HEK293T (cell line): ENCODE data around the gene NADSYN1.

Experiments
- CTCF ChIA-PET: fragments of 350-600 bp; formaldehyde crosslinking; extraction: SDS; loops from one replicate; lab custom pipeline; 2021; ENCODE audit warnings: antibody characterized with exemption, inconsistent platforms; lab: Yijun Ruan, JAX
- POLR2A ChIA-PET: fragments of 350-600 bp; formaldehyde crosslinking; extraction: SDS; loops from one replicate; lab custom pipeline; 2020; ENCODE audit warnings: antibody characterized with exemption, inconsistent platforms; lab: Yijun Ruan, JAX
- DNase-seq: peaks from one replicate; pipeline ENCODE4 v3.0.0; 2012; ENCODE audit warnings: mixed read lengths; ENCODE audit errors: extremely low spot score
- ARNT ChIP-seq: fragments of 450-650 bp; IDR thresholded peaks from 2 replicates; pipeline ENCODE4 v1.6.1; 2017; ENCODE audit warnings: mild to moderate bottlenecking
- BHLHE40 ChIP-seq: fragments of 450-650 bp; IDR thresholded peaks from 2 replicates; pipeline ENCODE4 v1.6.1; 2016; ENCODE audit warnings: mild to moderate bottlenecking, moderate library complexity, borderline replicate concordance
- CTBP1 ChIP-seq: fragments of 450-650 bp; IDR thresholded peaks from 2 replicates; pipeline ENCODE4 v1.6.1; 2016; ENCODE audit warnings: borderline replicate concordance
- ELF4 ChIP-seq: fragments of 450-650 bp; IDR thresholded peaks from 2 replicates; pipeline ENCODE4 v1.6.1; 2017; ENCODE audit warnings: antibody characterized with exemption
- FOXA1 ChIP-seq: fragments of 450-650 bp; IDR thresholded peaks from 2 replicates; pipeline ENCODE4 v1.6.1; 2016; ENCODE audit warnings: mild to moderate bottlenecking
- FOXK2 ChIP-seq: fragments of 450-650 bp; IDR thresholded peaks from 2 replicates; pipeline ENCODE4 v1.6.1; 2016; ENCODE audit warnings: mild to moderate bottlenecking
- FOXM1 ChIP-seq: fragments of 450-650 bp; IDR thresholded peaks from 2 replicates; pipeline ENCODE4 v1.6.1; 2017; ENCODE audit warnings: mild to moderate bottlenecking, borderline replicate concordance
- HDGF ChIP-seq: fragments of 450-650 bp; IDR thresholded peaks from 2 replicates; pipeline ENCODE4 v1.6.1; 2017; ENCODE audit warnings: antibody characterized with exemption, borderline replicate concordance
- L3MBTL2 ChIP-seq: fragments of 450-650 bp; conservative IDR thresholded peaks from 2 replicates; pipeline ENCODE4 v1.6.1; 2016; ENCODE audit warnings: mild to moderate bottlenecking
- LEF1 ChIP-seq: fragments of 450-650 bp; IDR thresholded peaks from 2 replicates; pipeline ENCODE4 v1.6.1; 2017; ENCODE audit warnings: mild to moderate bottlenecking, borderline replicate concordance
- NFRKB ChIP-seq: fragments of 450-650 bp; IDR thresholded peaks from 2 replicates; pipeline ENCODE4 v1.6.1; 2016; ENCODE audit warnings: mild to moderate bottlenecking, moderate library complexity
- SP1 ChIP-seq: fragments of 450-650 bp; IDR thresholded peaks from 2 replicates; pipeline ENCODE4 v1.6.1; 2017
- SUZ12 ChIP-seq: fragments of 450-650 bp; IDR thresholded peaks from 2 replicates; pipeline ENCODE4 v1.6.1; 2016; ENCODE audit warnings: mild to moderate bottlenecking
- TARDBP ChIP-seq: fragments of 450-650 bp; IDR thresholded peaks from 2 replicates; pipeline ENCODE4 v1.6.1; 2016
- ZNF384 ChIP-seq: fragments of 450-650 bp; IDR thresholded peaks from 2 replicates; pipeline ENCODE4 v1.6.1; 2016
- TF ChIP-seq, protein P1 (sequence below): fragments of 450-650 bp; IDR thresholded peaks from 2 replicates; pipeline ENCODE4 v1.6.1; 2016

The NADSYN1 gene

DNA sequence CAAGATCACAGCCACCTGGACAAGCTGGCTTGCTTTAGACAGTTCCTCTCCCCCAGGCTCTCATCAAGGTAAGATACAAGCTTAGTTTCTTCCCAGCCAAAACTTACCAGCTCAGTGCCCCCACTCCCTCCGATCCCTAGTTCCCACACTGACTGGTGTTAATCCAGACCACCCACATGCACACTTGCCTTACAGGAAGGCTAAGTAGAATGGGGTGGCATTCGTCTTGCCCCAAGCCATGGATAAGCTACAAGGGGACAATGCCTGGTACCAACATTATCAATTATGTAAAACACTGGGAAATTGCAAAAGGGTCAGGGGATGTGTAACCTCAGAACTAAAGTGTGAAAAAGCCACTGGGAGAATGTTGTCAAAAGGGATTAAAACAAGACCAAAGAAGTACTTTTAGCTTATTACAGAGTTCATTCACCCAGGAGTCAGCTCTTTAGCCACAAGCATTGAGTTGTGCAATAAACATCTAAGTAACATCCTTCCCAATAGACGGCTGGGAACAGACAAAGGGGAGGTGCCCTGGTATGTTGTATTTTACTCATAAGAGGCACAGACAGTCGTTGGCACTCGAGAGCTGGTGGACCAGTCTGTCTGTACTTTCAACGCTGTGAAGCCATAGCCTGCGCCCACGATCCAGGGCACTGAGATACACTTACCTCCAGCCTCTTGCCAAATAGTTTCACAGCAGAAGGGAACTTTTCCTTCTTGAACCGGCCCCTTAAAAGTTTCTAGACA is 5.9 kb upstream of the NADSYN1 start:
- TF ChIP-seq BHLHE40 = no peak
- TF ChIP-seq ZNF384 = no peak
- no peak for TF ChIP-seq SP1
- TF ChIP-seq ARNT = no peak
- TF ChIP-seq CTBP1 = no peak
- TF ChIP-seq HDGF = no peak
- TF ChIP-seq TARDBP = no peak
- no peak for TF ChIP-seq L3MBTL2
- no peak for TF ChIP-seq FOXM1
- TF ChIP-seq SUZ12 = no peak
- TF ChIP-seq ELF4 = no peak
- no peak for TF ChIP-seq FOXK2
- ChIA-PET POLR2A (interaction anchor here (1.5 kb wide), 1 partner anchor 14 kb away, joined by 7 read pairs; no protein-coding TSS in a partner anchor), CTCF (no interaction called here)
- DNase-seq = no peak

DNA sequence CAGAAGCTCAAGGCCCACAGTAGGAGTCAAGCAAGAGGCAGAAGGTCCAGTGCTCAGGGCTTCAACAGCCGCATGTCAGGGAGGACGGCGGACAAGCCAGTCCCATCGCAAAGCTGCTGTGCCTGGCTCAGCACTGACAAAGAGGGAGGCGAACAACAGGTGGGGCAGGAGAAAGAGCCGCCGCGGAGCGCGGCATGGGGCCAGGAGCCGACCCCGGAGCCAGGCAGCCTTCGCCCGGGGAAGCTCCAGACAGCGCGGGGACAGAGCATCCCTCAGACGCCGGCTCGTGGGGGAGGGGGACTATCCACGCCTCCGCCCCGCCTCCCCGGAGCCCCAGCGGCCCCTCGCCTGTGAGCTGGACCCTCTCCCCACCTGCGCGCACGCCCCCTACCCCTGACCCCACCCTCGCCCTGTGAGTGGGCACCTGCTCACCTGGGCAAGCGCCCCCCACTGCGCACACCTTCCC is 5.2 kb upstream of the NADSYN1 start:
- ChIA-PET CTCF (interaction anchor here (0.5 kb wide), 1 partner anchor 366 kb away, joined by 3 read pairs; no protein-coding TSS in a partner anchor), POLR2A (interaction anchor here (1.5 kb wide), 1 partner anchor 14 kb away, joined by 7 read pairs; no protein-coding TSS in a partner anchor)
- TF ChIP-seq CTBP1 = peak; percentile 80
- no peak for TF ChIP-seq LEF1
- no peak for TF ChIP-seq SP1
- no peak for TF ChIP-seq HDGF
- TF ChIP-seq NFRKB = no peak
- no peak for TF ChIP-seq FOXM1
- TF ChIP-seq ZNF384 = no peak
- TF ChIP-seq, protein P1, sequence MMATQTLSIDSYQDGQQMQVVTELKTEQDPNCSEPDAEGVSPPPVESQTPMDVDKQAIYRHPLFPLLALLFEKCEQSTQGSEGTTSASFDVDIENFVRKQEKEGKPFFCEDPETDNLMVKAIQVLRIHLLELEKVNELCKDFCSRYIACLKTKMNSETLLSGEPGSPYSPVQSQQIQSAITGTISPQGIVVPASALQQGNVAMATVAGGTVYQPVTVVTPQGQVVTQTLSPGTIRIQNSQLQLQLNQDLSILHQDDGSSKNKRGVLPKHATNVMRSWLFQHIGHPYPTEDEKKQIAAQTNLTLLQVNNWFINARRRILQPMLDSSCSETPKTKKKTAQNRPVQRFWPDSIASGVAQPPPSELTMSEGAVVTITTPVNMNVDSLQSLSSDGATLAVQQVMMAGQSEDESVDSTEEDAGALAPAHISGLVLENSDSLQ = no peak
- TF ChIP-seq BHLHE40 = no peak
- TF ChIP-seq L3MBTL2 = peak; percentile 1; the same call in 1 of the 2 replicates
- TF ChIP-seq FOXA1 = no peak
- no peak for TF ChIP-seq TARDBP
- TF ChIP-seq SUZ12 = no peak
- TF ChIP-seq ARNT = no peak
- peak; percentile 32 for DNase-seq

GRCh38 chr11:71448257-71449171 is 4.5 kb upstream of the NADSYN1 start, which contains the start of gene DHCR7:
TSS of gene DHCR7 (minus strand) at chr11:71448393. CDS start at chr11:71444952, 3,441 bp downstream.
- ChIA-PET POLR2A (interaction anchor here (1.1 to 1.5 kb wide), 2 partner anchors 10 to 15 kb away, joined by 4 to 7 read pairs; no protein-coding TSS in a partner anchor), CTCF (interaction anchor here (0.5 kb wide), 1 partner anchor 367 kb away, joined by 3 read pairs; no protein-coding TSS in a partner anchor)
- peak; percentile 95 for DNase-seq
- TF ChIP-seq ELF4 (no peak), BHLHE40 (no peak), SUZ12 (no peak), NFRKB (no peak), CTBP1 (peak; percentile 71), HDGF (no peak), FOXA1 (no peak), TARDBP (0 out of 2 replicates have a peak, but pooled peaks have one; percentile 46), L3MBTL2 (peak; percentile 64)
- TF ChIP-seq, protein P1 = peak; percentile 98

DNA sequence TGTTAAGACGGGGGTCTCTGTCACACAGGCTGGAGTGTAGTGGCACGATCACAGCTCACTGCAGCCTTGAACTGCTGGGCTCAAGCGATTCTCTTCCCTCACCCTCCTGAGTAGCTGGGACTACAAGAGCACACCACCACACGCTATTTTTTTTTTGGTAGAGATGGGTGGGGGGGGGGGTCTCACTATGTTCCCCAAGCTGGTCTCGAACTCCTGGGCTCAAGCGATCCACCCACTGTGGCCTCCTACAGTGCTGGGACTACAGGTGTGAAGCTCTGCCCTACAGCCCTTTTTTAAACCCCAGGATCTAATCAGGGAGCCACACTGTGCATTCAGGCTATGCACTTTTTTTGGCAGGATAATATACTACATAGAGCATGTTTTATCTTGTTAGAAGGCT is 3.4 kb upstream of the NADSYN1 start:
- POLR2A ChIA-PET = no interaction called here
- CTCF ChIA-PET = interaction anchor here (0.6 kb wide), 1 partner anchor 905 kb away, joined by 3 read pairs; no protein-coding TSS in a partner anchor
- no peak for DNase-seq

DNA sequence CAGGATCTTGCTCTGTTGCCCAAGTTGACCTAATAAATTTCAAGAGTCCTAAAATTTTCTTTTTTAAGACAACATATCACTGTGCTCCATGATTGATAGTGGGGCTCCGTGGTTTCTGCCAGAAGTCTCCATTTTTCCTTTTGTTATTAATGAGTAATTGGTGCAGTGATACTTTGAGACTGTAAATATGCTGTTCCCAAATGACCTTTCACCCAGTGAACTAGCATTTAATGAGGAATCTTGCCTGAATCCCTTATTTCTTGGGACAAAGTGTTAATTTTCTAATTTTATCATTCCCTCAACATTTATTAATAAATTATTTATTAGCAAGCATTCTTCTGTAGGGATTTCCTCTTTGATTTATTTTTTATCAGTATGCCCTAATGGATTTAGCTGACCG is 2.5 kb upstream of the NADSYN1 start:
- ChIA-PET CTCF (no interaction called here), POLR2A (no interaction called here)
- TF ChIP-seq ELF4 = no peak
- TF ChIP-seq BHLHE40 = no peak
- no peak for TF ChIP-seq FOXM1
- TF ChIP-seq ARNT = no peak
- TF ChIP-seq ZNF384 = no peak
- no peak for TF ChIP-seq CTBP1
- TF ChIP-seq, protein P1 = no peak
- no peak for TF ChIP-seq FOXK2
- no peak for TF ChIP-seq NFRKB
- no peak for TF ChIP-seq SP1
- TF ChIP-seq L3MBTL2 = no peak
- no peak for TF ChIP-seq SUZ12
- no peak for TF ChIP-seq HDGF
- TF ChIP-seq TARDBP = no peak
- TF ChIP-seq FOXA1 = no peak
- TF ChIP-seq LEF1 = no peak
- no peak for DNase-seq

More for the DNA sequence above, 3.4 kb upstream of the NADSYN1 start:
- TF ChIP-seq SP1 (no peak), TARDBP (no peak), BHLHE40 (no peak), FOXM1 (no peak), ZNF384 (no peak), ARNT (no peak), ELF4 (no peak), SUZ12 (no peak), FOXA1 (no peak)
- TF ChIP-seq, protein P1 = no peak
